ENCODE results near the gene ATP6V0B.

Gene ATP6V0B

DNA sequence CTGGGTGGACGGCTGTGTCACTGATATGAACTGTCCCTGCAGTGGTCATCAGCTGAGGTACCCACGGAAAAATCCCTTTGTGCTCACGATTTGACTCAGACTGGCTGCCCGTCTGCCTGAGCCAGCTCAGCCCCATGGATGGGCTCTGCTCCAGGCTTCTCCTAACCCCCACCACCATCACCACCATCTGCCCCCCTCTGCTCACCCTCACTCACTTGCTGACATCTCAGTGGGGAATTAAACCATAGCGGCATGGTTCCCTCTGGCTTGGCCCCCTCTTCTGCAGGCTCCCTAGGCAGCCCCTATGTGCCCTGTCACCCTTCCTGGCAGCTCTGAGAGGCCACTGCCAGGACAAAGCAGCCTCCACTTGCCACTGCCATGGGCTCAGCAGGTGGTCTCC lies 39.2 kb downstream of the ATP6V0B start:
- ChIA-PET CTCF (interaction anchor here (0.9 to 3.2 kb wide), 6 partner anchors 7 to 34 kb away, joined by 3 to 19 read pairs (median 8); partner anchors contain the start of gene SLC6A9), POLR2A (no interaction called here)
- DNase-seq (ENCODE audit: extremely low spot score): no peak
- no peak for TF ChIP-seq CTCF (IDR thresholded peaks at IDR 0.05; ENCODE audit: control extremely low read depth, extremely low read depth, low read depth, missing control alignments)

- no peak for DNase-seq (ENCODE audit: extremely low spot score)
- CTCF ChIA-PET: interaction anchor here (0.6 to 2.9 kb wide), 8 partner anchors 8 to 43 kb away, joined by 3 to 19 read pairs (median 5); partner anchors contain the start of gene SLC6A9
- POLR2A ChIA-PET: no interaction called here
- no peak for TF ChIP-seq CTCF (IDR thresholded peaks at IDR 0.05; ENCODE audit: control extremely low read depth, extremely low read depth, low read depth, missing control alignments)
Observed at GRCh38 chr1:44014365-44015104, 39.8 kb downstream of the ATP6V0B start.

DNA sequence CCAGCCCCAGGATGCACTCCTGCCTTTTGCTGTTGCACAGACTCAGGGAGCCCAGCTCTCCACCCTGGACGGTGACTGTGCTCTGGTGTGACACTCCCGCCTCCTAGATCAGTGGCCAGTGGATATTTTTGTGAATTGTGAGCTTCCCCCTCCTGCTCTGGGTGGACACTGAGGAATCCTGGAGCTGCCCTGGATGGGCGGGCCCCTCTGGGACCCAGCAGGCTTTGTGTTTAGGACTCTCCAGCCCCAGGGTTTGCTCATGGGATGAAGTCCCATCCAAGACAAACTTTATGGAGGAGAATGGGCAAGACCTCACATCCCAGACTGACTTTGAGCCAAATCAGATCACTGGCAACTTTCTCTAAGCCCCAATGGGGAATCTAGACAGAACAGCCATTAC lies 40.4 kb downstream of the ATP6V0B start:
- ChIA-PET POLR2A (no interaction called here), CTCF (interaction anchor here (0.6 to 2.9 kb wide), 7 partner anchors 9 to 42 kb away, joined by 3 to 19 read pairs (median 7); partner anchors contain the start of gene SLC6A9)
- TF ChIP-seq CTCF (IDR thresholded peaks at IDR 0.05; ENCODE audit: control extremely low read depth, extremely low read depth, low read depth, missing control alignments): no peak
- DNase-seq (ENCODE audit: extremely low spot score): no peak

GRCh38 chr1:44016041-44016889 lies 41.5 kb downstream of the ATP6V0B start:
- POLR2A ChIA-PET: interaction anchor here (1.1 kb wide), 1 partner anchor 576 kb away, joined by 3 read pairs; no protein-coding TSS in a partner anchor
- TF ChIP-seq CTCF (IDR thresholded peaks at IDR 0.05; ENCODE audit: control extremely low read depth, extremely low read depth, low read depth, missing control alignments): no peak
- CTCF ChIA-PET: interaction anchor here (0.8 to 2.4 kb wide), 5 partner anchors 10 to 41 kb away, joined by 3 to 9 read pairs (median 3); no protein-coding TSS in a partner anchor
- DNase-seq (ENCODE audit: extremely low spot score): no peak

GRCh38 chr1:44016890-44017400 lies 42.2 kb downstream of the ATP6V0B start:
- ChIA-PET POLR2A (interaction anchor here (1.1 kb wide), 1 partner anchor 575 kb away, joined by 3 read pairs; no protein-coding TSS in a partner anchor), CTCF (interaction anchor here (0.8 to 6.6 kb wide), 4 partner anchors 11 to 20 kb away, joined by 3 to 42 read pairs (median 4); no protein-coding TSS in a partner anchor)
- TF ChIP-seq CTCF (IDR thresholded peaks at IDR 0.05; ENCODE audit: control extremely low read depth, extremely low read depth, low read depth, missing control alignments): no peak
- DNase-seq (ENCODE audit: extremely low spot score): no peak

DNA sequence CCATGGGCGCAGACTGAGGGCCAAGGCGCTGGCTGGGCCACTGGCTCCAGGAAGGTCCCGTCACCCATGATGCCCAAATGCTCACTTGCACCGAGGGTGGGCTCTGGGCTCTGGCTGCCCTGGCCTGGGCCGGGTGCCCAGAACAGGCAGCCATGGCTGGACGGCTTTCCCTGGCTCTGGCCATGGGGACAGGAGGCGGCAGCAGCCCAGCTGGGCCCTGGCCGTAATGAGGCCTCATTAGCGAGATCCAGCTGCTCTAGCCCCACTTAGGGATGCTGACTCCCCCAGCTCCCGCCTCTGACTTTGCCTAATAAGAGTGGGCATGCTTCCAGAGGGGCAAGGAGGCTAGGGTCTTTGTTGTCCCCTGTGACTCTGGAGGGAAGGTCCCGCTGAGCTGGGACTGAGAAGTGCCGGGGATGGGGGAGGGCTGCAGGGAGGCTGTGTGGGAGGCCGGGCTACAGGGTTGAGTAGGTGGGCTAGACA lies 44.7 kb downstream of the ATP6V0B start:
- no peak for DNase-seq (ENCODE audit: extremely low spot score)
- ChIA-PET CTCF (interaction anchor here (1.3 to 6.6 kb wide), 3 partner anchors 10 to 17 kb away, joined by 3 to 42 read pairs (median 17); no protein-coding TSS in a partner anchor), POLR2A (interaction anchor here (0.5 kb wide), 1 partner anchor 958 kb away, joined by 3 read pairs; no protein-coding TSS in a partner anchor)
- no peak for TF ChIP-seq CTCF (IDR thresholded peaks at IDR 0.05; ENCODE audit: control extremely low read depth, extremely low read depth, low read depth, missing control alignments)
